DMS114 treated with DMSO at 0.1 percent for 48 hours (cell line): ENCODE results near the gene MYO1D.
"Not testable (repeated sequence)": the region's sequence is repeated elsewhere in the genome, so short reads cannot be mapped to it uniquely, and the experiment has no call there.

Experiments
- DNase-seq: peaks from one replicate; lab custom pipeline; 2025; ENCODE audit not compliant: unreplicated experiment; lab: John Stamatoyannopoulos, UW

MYO1D gene

GRCh38 chr17:32821987-32822934 lies 54.7 kb downstream of the MYO1D start:
- not testable (repeated sequence) for DNase-seq

- no peak for DNase-seq
These were observed 56.5 kb downstream of the MYO1D start for GRCh38 chr17:32820440-32820839.

- no peak for DNase-seq
These were observed 57.1 kb downstream of the MYO1D start for GRCh38 chr17:32819787-32820186.

GRCh38 chr17:32819035-32819434 lies 57.9 kb downstream of the MYO1D start:
- DNase-seq: no peak

GRCh38 chr17:32815460-32815859 lies 61.5 kb downstream of the MYO1D start:
- DNase-seq: no peak

GRCh38 chr17:32814836-32815235 lies 62.1 kb downstream of the MYO1D start:
- DNase-seq: no peak

- DNase-seq: no peak
These were observed 63.9 kb downstream of the MYO1D start for GRCh38 chr17:32813021-32813420.

GRCh38 chr17:32810690-32811089 lies 66.2 kb downstream of the MYO1D start:
- DNase-seq: no peak

GRCh38 chr17:32807577-32807976 lies 69.3 kb downstream of the MYO1D start:
- no peak for DNase-seq

- no peak for DNase-seq
These were observed 70.3 kb downstream of the MYO1D start for GRCh38 chr17:32806646-32807045.

- DNase-seq: no peak
These were observed 71.6 kb downstream of the MYO1D start for GRCh38 chr17:32805029-32805976.

- DNase-seq: no peak
These were observed 73.4 kb downstream of the MYO1D start for GRCh38 chr17:32803544-32803943.

- DNase-seq: no peak
These were observed 74.6 kb downstream of the MYO1D start for GRCh38 chr17:32802306-32802705.

GRCh38 chr17:32801641-32802040 lies 75.3 kb downstream of the MYO1D start:
- DNase-seq: no peak

- DNase-seq: no peak
These were observed 75.7 kb downstream of the MYO1D start for GRCh38 chr17:32801193-32801592.

- DNase-seq: no peak
These were observed 78.0 kb downstream of the MYO1D start for GRCh38 chr17:32798938-32799337.

GRCh38 chr17:32795339-32795979 lies 81.5 kb downstream of the MYO1D start:
- DNase-seq: no peak

GRCh38 chr17:32794533-32795246 lies 82.2 kb downstream of the MYO1D start:
- no peak for DNase-seq

GRCh38 chr17:32793841-32794240 lies 83.1 kb downstream of the MYO1D start:
- no peak for DNase-seq

- no peak for DNase-seq
These were observed 84.7 kb downstream of the MYO1D start for GRCh38 chr17:32792207-32792606.

- DNase-seq: no peak
These were observed 90.8 kb downstream of the MYO1D start for GRCh38 chr17:32786169-32786568.
